Right atrium auricular region (tissue), 2 donors: ENCODE results near the gene GABRA4. TPM values are rescaled to one million over a fixed set of nuclear protein-coding genes. Genes with fewer than 3 reads are reported as not detected.

Experiments used
- total RNA-seq, 2 donors: library from RNA; depleted of rRNA; stranded (reverse); fragments of >200 nt; gene quantifications; one replicate each; pipeline ENCODE4 v1.1.0, GENCODE V29; 2016

Gene GABRA4
- total RNA-seq, 2 donors from 2014 or later = 0.55 to 1.0 TPM

Other genes starting within 250 kb of the GABRA4 start
- not detected for gene COX7B2, start 84.3 kb downstream of the GABRA4 start, total RNA-seq
- 1 to 10 TPM; 1.1 to 2.6 TPM for gene GABRB1, start 38.0 kb upstream of the GABRA4 start, total RNA-seq